CD14-positive monocyte (primary cell): ENCODE data around the gene WDR7. TPM values are rescaled to one million over a fixed set of nuclear protein-coding genes. Genes with fewer than 3 reads are reported as not detected.

Experiments used
- DNase-seq, 3 donors: peaks; one replicate each; pipeline ENCODE4 v3.0.0-alpha.2; 2011 to 2022
- H2AFZ ChIP-seq: 2 replicates; pipeline ENCODE4 v1.6.0; 2012; ENCODE audit warnings: mild to moderate bottlenecking, low read depth, low read length, inconsistent platforms; ENCODE audit not compliant: insufficient read depth, poor library complexity, severe bottlenecking
- H3K27ac ChIP-seq, 2 donors: 1 replicate in 1 of 2; 2 replicates in 1 of 2; pipeline ENCODE4 v1.5.1; 2012 to 2013; ENCODE audit warnings: low read length in 2 of 2, control low read depth in 1 of 2, inconsistent platforms in 1 of 2, low read depth in 1 of 2, mild to moderate bottlenecking in 1 of 2
- H3K27me3 ChIP-seq, 2 donors: one replicate each; pipeline versions ENCODE4 v1.6.0 to v1.6.1; 2011 to 2013; ENCODE audit warnings: low read length in 2 of 2; ENCODE audit not compliant: control insufficient read depth in 2 of 2, insufficient read depth in 2 of 2
- H3K36me3 ChIP-seq, 2 donors: replicated peaks in 1 of 2; 1 replicate in 1 of 2; 2 replicates in 1 of 2; pipeline versions ENCODE4 v1.5.1 to v1.6.1; 2012 to 2013; ENCODE audit warnings: low read length in 2 of 2, control low read depth in 1 of 2, inconsistent platforms in 1 of 2, mild to moderate bottlenecking in 1 of 2; ENCODE audit not compliant: insufficient read depth in 2 of 2, control insufficient read depth in 1 of 2
- H3K4me1 ChIP-seq, 2 donors: 1 replicate in 1 of 2; 2 replicates in 1 of 2; pipeline versions ENCODE4 v1.5.1 to v1.6.1; 2012 to 2013; ENCODE audit warnings: low read length in 2 of 2, control low read depth in 1 of 2, inconsistent platforms in 1 of 2, mild to moderate bottlenecking in 1 of 2, moderate library complexity in 1 of 2; ENCODE audit not compliant: insufficient read depth in 2 of 2, control insufficient read depth in 1 of 2
- H3K4me2 ChIP-seq: replicated peaks from 2 replicates; pipeline ENCODE3; 2012; ENCODE audit warnings: low read length, moderate library complexity, mild to moderate bottlenecking; ENCODE audit not compliant: poor library complexity, severe bottlenecking; ENCODE audit errors: extremely low read depth
- H3K4me3 ChIP-seq, 3 experiments: fragments of 200-600 bp in 1 of 3; sonication (generic) in 1 of 3; replicated peaks in 1 of 3; 1 replicate in 2 of 3; 2 replicates in 1 of 3; pipeline ENCODE4 v1.5.1; 2011 to 2013; ENCODE audit warnings: low read length in 3 of 3, mild to moderate bottlenecking in 3 of 3, control low read depth in 2 of 3, low read depth in 2 of 3, inconsistent platforms in 1 of 3, moderate library complexity in 1 of 3
- H3K79me2 ChIP-seq: 2 replicates; pipeline ENCODE4 v1.6.0; 2012; ENCODE audit warnings: mild to moderate bottlenecking, control low read depth, inconsistent platforms, low read length, moderate library complexity; ENCODE audit not compliant: insufficient read depth
- H3K9ac ChIP-seq: 2 replicates; pipeline ENCODE4 v1.6.0; 2017; ENCODE audit warnings: low read length, mild to moderate bottlenecking; ENCODE audit not compliant: insufficient read depth, poor library complexity, severe bottlenecking
- H3K9me3 ChIP-seq, 2 donors: replicated peaks in 1 of 2; 1 replicate in 1 of 2; 2 replicates in 1 of 2; pipeline versions ENCODE4 v1.5.1 to v1.6.1; 2012 to 2013; ENCODE audit warnings: low read length in 2 of 2, control low read depth in 1 of 2; ENCODE audit not compliant: control insufficient read depth in 1 of 2, insufficient read depth in 1 of 2
- H4K20me1 ChIP-seq: 2 replicates; pipeline ENCODE4 v1.6.0; 2012; ENCODE audit warnings: mild to moderate bottlenecking, low read length, control low read depth, moderate library complexity; ENCODE audit not compliant: insufficient read depth
- H3K27ac Mint-ChIP-seq, 7 donors: one replicate each; pipeline ENCODE4 v1.8.0; 2020; ENCODE audit warnings: mild to moderate bottlenecking in 7 of 7, mixed read lengths in 7 of 7, moderate library complexity in 6 of 7, inconsistent platforms in 2 of 7
- H3K27me3 Mint-ChIP-seq, 3 donors: one replicate each; pipeline ENCODE4 v1.8.0; 2021 to 2022; ENCODE audit warnings: low read depth in 3 of 3, mild to moderate bottlenecking in 3 of 3, mixed read lengths in 3 of 3, moderate library complexity in 3 of 3, inconsistent platforms in 1 of 3
- H3K36me3 Mint-ChIP-seq, 2 donors: one replicate each; pipeline ENCODE4 v1.8.0; 2020; ENCODE audit warnings: mixed read lengths in 2 of 2, inconsistent platforms in 1 of 2, mild to moderate bottlenecking in 1 of 2
- H3K4me1 Mint-ChIP-seq: one replicate; pipeline ENCODE4 v1.8.0; 2020; ENCODE audit warnings: mild to moderate bottlenecking, mixed read lengths
- H3K4me3 Mint-ChIP-seq, 2 donors: one replicate each; pipeline ENCODE4 v1.8.0; 2020; ENCODE audit warnings: mild to moderate bottlenecking in 2 of 2, mixed read lengths in 2 of 2, moderate library complexity in 1 of 2
- H3K9me3 Mint-ChIP-seq, 7 donors: one replicate each; pipeline ENCODE4 v1.8.0; 2020 to 2022; ENCODE audit warnings: mixed read lengths in 7 of 7, mild to moderate bottlenecking in 6 of 7, moderate library complexity in 6 of 7, inconsistent platforms in 2 of 7
- WGBS: methylation state at CpG from one replicate; pipeline ENCODE4 v1.1.5; 2013; ENCODE audit warnings: missing lambda C conversion rate; ENCODE audit not compliant: insufficient coverage; 5-methylcytosine and 5-hydroxymethylcytosine counted together
- intact Hi-C, 2 donors: fragments of 100-400 bp; cut with micrococcal nuclease; formaldehyde crosslinking; loops; one replicate each; pipeline versions ENCODE4 v1.15.0 to v1.15.1; 2023
- polyA plus RNA-seq, 3 donors: library from polyadenylated mRNA; depleted of rRNA in 1 of 3; unstranded in 2 of 3; stranded (reverse) in 1 of 3; fragments of 300-500 nt in 2 of 3; fragments of >200 nt in 1 of 3; fragmentation: Illumina TruSeq in 2 of 3; gene quantifications; 1 replicate in 2 of 3; 2 replicates in 1 of 3; pipeline ENCODE4 v1.2.3, GENCODE V29; 2012 to 2021
- TF ChIP-seq, protein P1 (sequence below): fragments of 200-600 bp; IDR thresholded peaks from one replicate; pipeline ENCODE4 v1.8.0; 2022; ENCODE audit warnings: antibody characterized with exemption, mild to moderate bottlenecking

Gene WDR7
- polyA plus RNA-seq, 3 donors: 9.1 to 23.6 (median 9.5) TPM

DNA sequence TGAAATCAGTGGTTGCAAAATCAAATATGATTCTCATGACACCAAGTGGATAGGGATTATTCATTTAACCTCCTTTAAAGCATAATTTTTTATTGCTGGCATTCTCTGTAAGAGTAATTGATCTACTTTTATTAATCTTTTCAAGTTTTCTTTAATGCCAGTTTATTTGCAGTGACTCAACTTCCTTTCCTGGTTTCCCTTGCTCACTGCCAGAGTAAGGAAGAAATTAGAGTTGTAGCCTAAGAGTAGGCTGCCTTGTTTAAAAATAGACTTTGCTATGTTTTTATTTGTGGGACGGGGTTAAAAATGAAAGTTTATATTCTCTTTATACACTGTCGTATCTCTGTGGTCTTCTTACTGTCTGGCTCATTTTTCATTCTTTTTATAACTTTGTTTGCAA is 148.6 kb downstream of the WDR7 start:
- Mint-ChIP-seq H3K27ac (no peak overlapping the region), H3K4me1 (no peaks in the 10 kb centered on the region), H3K4me3 (no peak overlapping the region), H3K9me3 (no peaks in the 10 kb centered on the region), H3K36me3 (peaks cover 16% of the 10 kb centered on the region in 2 donors), H3K27me3 (no peaks in the 10 kb centered on the region)
- no peaks in the 10 kb centered on the region for H3K9me3 ChIP-seq
- no peak for DNase-seq
- no peak overlapping the region for H3K4me2 ChIP-seq
- peaks cover 5 to 10% of the 10 kb centered on the region in 2 donors for H3K36me3 ChIP-seq
- H3K4me3 ChIP-seq: no peak overlapping the region
- TF ChIP-seq, protein P1, sequence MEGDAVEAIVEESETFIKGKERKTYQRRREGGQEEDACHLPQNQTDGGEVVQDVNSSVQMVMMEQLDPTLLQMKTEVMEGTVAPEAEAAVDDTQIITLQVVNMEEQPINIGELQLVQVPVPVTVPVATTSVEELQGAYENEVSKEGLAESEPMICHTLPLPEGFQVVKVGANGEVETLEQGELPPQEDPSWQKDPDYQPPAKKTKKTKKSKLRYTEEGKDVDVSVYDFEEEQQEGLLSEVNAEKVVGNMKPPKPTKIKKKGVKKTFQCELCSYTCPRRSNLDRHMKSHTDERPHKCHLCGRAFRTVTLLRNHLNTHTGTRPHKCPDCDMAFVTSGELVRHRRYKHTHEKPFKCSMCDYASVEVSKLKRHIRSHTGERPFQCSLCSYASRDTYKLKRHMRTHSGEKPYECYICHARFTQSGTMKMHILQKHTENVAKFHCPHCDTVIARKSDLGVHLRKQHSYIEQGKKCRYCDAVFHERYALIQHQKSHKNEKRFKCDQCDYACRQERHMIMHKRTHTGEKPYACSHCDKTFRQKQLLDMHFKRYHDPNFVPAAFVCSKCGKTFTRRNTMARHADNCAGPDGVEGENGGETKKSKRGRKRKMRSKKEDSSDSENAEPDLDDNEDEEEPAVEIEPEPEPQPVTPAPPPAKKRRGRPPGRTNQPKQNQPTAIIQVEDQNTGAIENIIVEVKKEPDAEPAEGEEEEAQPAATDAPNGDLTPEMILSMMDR: no peak
- no CpG with 5 or more reads among the region's 2 CpGs for WGBS
- H3K27me3 ChIP-seq: no peaks in the 10 kb centered on the region
- intact Hi-C loops: no loop called here
- H3K9ac ChIP-seq: no peak overlapping the region
- H3K4me1 ChIP-seq: no peaks in the 10 kb centered on the region
- H2AFZ ChIP-seq: no peak overlapping the region
- no peak overlapping the region for H3K27ac ChIP-seq
- H4K20me1 ChIP-seq: no peaks in the 10 kb centered on the region
- no peaks in the 10 kb centered on the region for H3K79me2 ChIP-seq

- no peaks in the 10 kb centered on the region for H3K4me1 ChIP-seq
Measured at GRCh38 chr18:56803051-56803450, 151.9 kb downstream of the WDR7 start.

More at GRCh38 chr18:56803051-56803450, 151.9 kb downstream of the WDR7 start:
- Histone ChIP-seq H3K27ac (no peak overlapping the region), H3K4me2 (no peak overlapping the region), H3K36me3 (peaks cover 3 to 4% of the 10 kb centered on the region in 2 donors), H3K27me3 (no peaks in the 10 kb centered on the region), H3K4me3 (no peak overlapping the region), H2AFZ (no peak overlapping the region), H4K20me1 (no peaks in the 10 kb centered on the region), H3K79me2 (no peaks in the 10 kb centered on the region), H3K9ac (no peak overlapping the region), H3K9me3 (no peaks in the 10 kb centered on the region)
- no peaks in the 10 kb centered on the region for H3K9me3 Mint-ChIP-seq
- DNase-seq: no peak
- H3K36me3 Mint-ChIP-seq: peaks cover 14 to 19% of the 10 kb centered on the region in 2 donors
- WGBS: no CpG with 5 or more reads among the region's 1 CpG
- intact Hi-C loops: no loop called here
- H3K4me3 Mint-ChIP-seq: no peak overlapping the region
- H3K27me3 Mint-ChIP-seq: no peaks in the 10 kb centered on the region
- H3K4me1 Mint-ChIP-seq: no peaks in the 10 kb centered on the region
- no peak overlapping the region for H3K27ac Mint-ChIP-seq
- TF ChIP-seq, protein P1: no peak
